Stimulated activated effector memory CD8-positive, alpha-beta T cell treated with anti-CD3 and anti-CD28 coated beads, Interleukin-12 subunit alpha, Interleukin-12 subunit beta, amount 100 ng/mL, for 72 hours (primary cell): ENCODE results near the gene HNRNPA3.
"Not testable (repeated sequence)": the region's sequence is repeated elsewhere in the genome, so short reads cannot be mapped to it uniquely, and the experiment has no call there.

Source experiments
- ATAC-seq: fragments of 150-1000 bp; cut with Tn5 transposase; 2 replicates; pipeline ENCODE4 v1.10.0; 2021
- DNase-seq, 2 donors: peaks; one replicate each; pipeline ENCODE4 v3.0.0; 2021 to 2022; ENCODE audit warnings: low spot score in 2 of 2
- H3K27ac Mint-ChIP-seq: one replicate; pipeline ENCODE4 v1.8.0; 2022; ENCODE audit warnings: mild to moderate bottlenecking, mixed read lengths
- H3K36me3 Mint-ChIP-seq: one replicate; pipeline ENCODE4 v1.8.0; 2022; ENCODE audit warnings: mild to moderate bottlenecking, mixed read lengths
- H3K4me1 Mint-ChIP-seq: one replicate; pipeline ENCODE4 v1.8.0; 2022; ENCODE audit warnings: mixed read lengths
- H3K4me3 Mint-ChIP-seq: one replicate; pipeline ENCODE4 v1.8.0; 2022; ENCODE audit warnings: mild to moderate bottlenecking, mixed read lengths
- H3K9me3 Mint-ChIP-seq: one replicate; pipeline ENCODE4 v1.8.0; 2022; ENCODE audit warnings: mixed read lengths

The HNRNPA3 gene

GRCh38 chr2:177180269-177181000, 32.2 kb upstream of the HNRNPA3 start:
- Mint-ChIP-seq H3K36me3 (no peaks in the 10 kb centered on the region), H3K4me3 (no peak overlapping the region), H3K27ac (no peak overlapping the region), H3K9me3 (no peaks in the 10 kb centered on the region), H3K4me1 (no peaks in the 10 kb centered on the region)
- ATAC-seq (no peak), DNase-seq (no peak)

- no peak for ATAC-seq
- Mint-ChIP-seq H3K27ac (no peak overlapping the region), H3K4me3 (no peak overlapping the region), H3K4me1 (no peaks in the 10 kb centered on the region), H3K9me3 (no peaks in the 10 kb centered on the region), H3K36me3 (no peaks in the 10 kb centered on the region)
- DNase-seq: no peak
Observed at GRCh38 chr2:177183860-177184259, 28.7 kb upstream of the HNRNPA3 start.

- H3K4me1 Mint-ChIP-seq: no peaks in the 10 kb centered on the region
- no peak overlapping the region for H3K27ac Mint-ChIP-seq
- no peaks in the 10 kb centered on the region for H3K9me3 Mint-ChIP-seq
- DNase-seq (peak in 1 of 2 donors; percentile 38), ATAC-seq (no peak)
- no peaks in the 10 kb centered on the region for H3K36me3 Mint-ChIP-seq
- H3K4me3 Mint-ChIP-seq: no peak overlapping the region
Observed at GRCh38 chr2:177184606-177185005, 28.0 kb upstream of the HNRNPA3 start.

GRCh38 chr2:177186038-177186437, 26.6 kb upstream of the HNRNPA3 start:
- DNase-seq: peak in 1 of 2 donors; percentile 13
- not testable (repeated sequence) for H3K27ac Mint-ChIP-seq, ATAC-seq, H3K4me1 Mint-ChIP-seq, H3K4me3 Mint-ChIP-seq, H3K36me3 Mint-ChIP-seq, H3K9me3 Mint-ChIP-seq

- peak in 1 of 2 donors; percentile 43 for DNase-seq
- H3K4me3 Mint-ChIP-seq: no peak overlapping the region
- H3K4me1 Mint-ChIP-seq: no peaks in the 10 kb centered on the region
Observed at GRCh38 chr2:177187631-177188312, 24.8 kb upstream of the HNRNPA3 start.

GRCh38 chr2:177188482-177189469, 23.8 kb upstream of the HNRNPA3 start:
- no peaks in the 10 kb centered on the region for H3K36me3 Mint-ChIP-seq
- H3K9me3 Mint-ChIP-seq: no peaks in the 10 kb centered on the region
- DNase-seq (peak in 1 of 2 donors; percentile 36), ATAC-seq (no peak)
- no peak overlapping the region for H3K4me3 Mint-ChIP-seq
- no peak overlapping the region for H3K27ac Mint-ChIP-seq
- H3K4me1 Mint-ChIP-seq: no peaks in the 10 kb centered on the region

More at GRCh38 chr2:177187631-177188312, 24.8 kb upstream of the HNRNPA3 start:
- no peak for ATAC-seq
- Mint-ChIP-seq H3K36me3 (no peaks in the 10 kb centered on the region), H3K27ac (no peak overlapping the region), H3K9me3 (no peaks in the 10 kb centered on the region)

- no peak overlapping the region for H3K27ac Mint-ChIP-seq
- H3K9me3 Mint-ChIP-seq: no peaks in the 10 kb centered on the region
- H3K4me1 Mint-ChIP-seq: no peaks in the 10 kb centered on the region
- no peak for ATAC-seq
- DNase-seq: peak in 1 of 2 donors; percentile 17
- no peak overlapping the region for H3K4me3 Mint-ChIP-seq
- no peaks in the 10 kb centered on the region for H3K36me3 Mint-ChIP-seq
Observed at GRCh38 chr2:177190941-177191340, 21.7 kb upstream of the HNRNPA3 start.

GRCh38 chr2:177192788-177193187, 19.8 kb upstream of the HNRNPA3 start:
- Mint-ChIP-seq H3K4me1 (no peaks in the 10 kb centered on the region), H3K27ac (no peak overlapping the region), H3K9me3 (no peaks in the 10 kb centered on the region), H3K36me3 (no peaks in the 10 kb centered on the region), H3K4me3 (no peak overlapping the region)
- ATAC-seq: no peak
- no peak for DNase-seq

- ATAC-seq (peak; percentile 59), DNase-seq (no peak)
- Mint-ChIP-seq H3K27ac (no peak overlapping the region), H3K4me1 (no peaks in the 10 kb centered on the region), H3K36me3 (no peaks in the 10 kb centered on the region), H3K4me3 (no peak overlapping the region), H3K9me3 (no peaks in the 10 kb centered on the region)
Observed at GRCh38 chr2:177193240-177193639, 19.4 kb upstream of the HNRNPA3 start.

- ATAC-seq: no peak
Observed at GRCh38 chr2:177195194-177195593, 17.4 kb upstream of the HNRNPA3 start.

GRCh38 chr2:177200419-177200818, 12.2 kb upstream of the HNRNPA3 start:
- H3K36me3 Mint-ChIP-seq, H3K4me1 Mint-ChIP-seq, ATAC-seq, H3K27ac Mint-ChIP-seq, DNase-seq, H3K4me3 Mint-ChIP-seq, H3K9me3 Mint-ChIP-seq: not testable (repeated sequence)

More at GRCh38 chr2:177195194-177195593, 17.4 kb upstream of the HNRNPA3 start:
- no peak for DNase-seq
- Mint-ChIP-seq H3K4me1 (no peaks in the 10 kb centered on the region), H3K27ac (no peak overlapping the region), H3K4me3 (no peak overlapping the region), H3K36me3 (no peaks in the 10 kb centered on the region), H3K9me3 (no peaks in the 10 kb centered on the region)

GRCh38 chr2:177201919-177202346, 10.7 kb upstream of the HNRNPA3 start:
- no peak for DNase-seq
- Mint-ChIP-seq H3K27ac (no peak overlapping the region), H3K4me3 (no peak overlapping the region), H3K4me1 (peaks cover 5% of the 10 kb centered on the region), H3K9me3 (no peaks in the 10 kb centered on the region), H3K36me3 (no peaks in the 10 kb centered on the region)
- no peak for ATAC-seq

- Mint-ChIP-seq H3K9me3 (no peaks in the 10 kb centered on the region), H3K27ac (no peak overlapping the region), H3K4me1 (peaks cover 5% of the 10 kb centered on the region), H3K4me3 (no peak overlapping the region), H3K36me3 (peaks cover 7% of the 10 kb centered on the region)
- DNase-seq: no peak
- ATAC-seq: no peak
Observed at GRCh38 chr2:177204417-177204816, 8.2 kb upstream of the HNRNPA3 start.

GRCh38 chr2:177207101-177207500, 5.5 kb upstream of the HNRNPA3 start:
- peaks cover 12% of the 10 kb centered on the region for H3K4me1 Mint-ChIP-seq
- no peaks in the 10 kb centered on the region for H3K9me3 Mint-ChIP-seq
- no peak overlapping the region for H3K4me3 Mint-ChIP-seq
- H3K27ac Mint-ChIP-seq: peak overlapping the region; percentile 63
- peak; percentile 70 for ATAC-seq
- DNase-seq: no peak
- peaks cover 14% of the 10 kb centered on the region for H3K36me3 Mint-ChIP-seq

- no peak for ATAC-seq
- H3K36me3 Mint-ChIP-seq: peaks cover 55% of the 10 kb centered on the region
Observed at GRCh38 chr2:177211169-177211568, 1.4 kb upstream of the HNRNPA3 start.

More at GRCh38 chr2:177211169-177211568, 1.4 kb upstream of the HNRNPA3 start:
- H3K4me1 Mint-ChIP-seq: peaks cover 29% of the 10 kb centered on the region
- no peaks in the 10 kb centered on the region for H3K9me3 Mint-ChIP-seq
- peak overlapping the region; percentile 83 for H3K4me3 Mint-ChIP-seq
- DNase-seq: no peak
- H3K27ac Mint-ChIP-seq: peak overlapping the region; percentile 99
